ENCODE measurements around the gene PARP8.

The PARP8 gene

GRCh38 chr5:50853151-50853550, 186.7 kb downstream of the PARP8 start:
- peak; percentile 66 for DNase-seq (ENCODE audit: low spot score)

GRCh38 chr5:50854082-50854481, 187.6 kb downstream of the PARP8 start:
- no peak for DNase-seq (ENCODE audit: low spot score)

- DNase-seq (ENCODE audit: low spot score), result no peak
Observed at GRCh38 chr5:50855001-50855400, 188.6 kb downstream of the PARP8 start.

- peak; percentile 30 for DNase-seq (ENCODE audit: low spot score)
Observed at GRCh38 chr5:50856401-50857119, 190.1 kb downstream of the PARP8 start.

GRCh38 chr5:50863534-50864170, 197.2 kb downstream of the PARP8 start:
- no peak for DNase-seq (ENCODE audit: low spot score)

- DNase-seq (ENCODE audit: low spot score), result no peak
Observed at GRCh38 chr5:50864466-50864865, 198.0 kb downstream of the PARP8 start.

GRCh38 chr5:50866415-50866814, 200.0 kb downstream of the PARP8 start:
- DNase-seq (ENCODE audit: low spot score), result no peak

GRCh38 chr5:50867140-50867539, 200.7 kb downstream of the PARP8 start:
- no peak for DNase-seq (ENCODE audit: low spot score)

- no peak for DNase-seq (ENCODE audit: low spot score)
Observed at GRCh38 chr5:50873595-50874277, 207.3 kb downstream of the PARP8 start.

- peak; percentile 19 for DNase-seq (ENCODE audit: low spot score)
Observed at GRCh38 chr5:50874306-50875001, 208.0 kb downstream of the PARP8 start.

- DNase-seq (ENCODE audit: low spot score), result no peak
Observed at GRCh38 chr5:50875002-50875344, 208.5 kb downstream of the PARP8 start.

- no peak for DNase-seq (ENCODE audit: low spot score)
Observed at GRCh38 chr5:50878470-50878869, 212.0 kb downstream of the PARP8 start.

- no peak for DNase-seq (ENCODE audit: low spot score)
Observed at GRCh38 chr5:50881407-50881806, 215.0 kb downstream of the PARP8 start.

- no peak for DNase-seq (ENCODE audit: low spot score)
Observed at GRCh38 chr5:50886657-50887345, 220.4 kb downstream of the PARP8 start.

GRCh38 chr5:50887889-50888633, 221.6 kb downstream of the PARP8 start:
- no peak for DNase-seq (ENCODE audit: low spot score)

- no peak for DNase-seq (ENCODE audit: low spot score)
Observed at GRCh38 chr5:50888751-50889150, 222.3 kb downstream of the PARP8 start.

- no peak for DNase-seq (ENCODE audit: low spot score)
Observed at GRCh38 chr5:50889790-50890189, 223.4 kb downstream of the PARP8 start.
